Caco-2 (cell line): ENCODE results near the gene AUTS2. TPM values are rescaled to one million over a fixed set of nuclear protein-coding genes. Genes with fewer than 3 reads are reported as not detected.

Source experiments
- BruUV-seq: library from RNA; stranded (reverse); fragments of 400-500 nt; replicated peaks from 2 replicates; lab custom pipeline; 2021; lab: Mats Ljungman, UMichigan
- CTCF ChIA-PET: fragments of 300-600 bp; sonication (Branson Sonifier 250); formaldehyde crosslinking; loops from one replicate; lab custom pipeline; 2022; ENCODE audit warnings: antibody characterized with exemption; lab: Charles Lee
- POLR2A ChIA-PET: fragments of 300-600 bp; sonication (Branson Sonifier 250); formaldehyde crosslinking; loops from one replicate; lab custom pipeline; 2022; ENCODE audit warnings: antibody characterized with exemption; lab: Charles Lee
- DNase-seq, 2 experiments: peaks; one replicate each; pipeline versions ENCODE4 v3.0.0 to v3.0.0-alpha.2; 2020 to 2022
- H3K27me3 ChIP-seq: replicated peaks from 2 replicates; pipeline ENCODE4 v1.6.0; 2011; ENCODE audit warnings: low read length; ENCODE audit not compliant: control insufficient read depth, insufficient read depth
- H3K36me3 ChIP-seq: 2 replicates; pipeline ENCODE4 v1.5.1; 2011; ENCODE audit warnings: low read length; ENCODE audit not compliant: control insufficient read depth, insufficient read depth
- H3K4me1 ChIP-seq: fragments of 250-450 bp; sonication (Bioruptor Pico); 2 replicates; pipeline ENCODE4 v1.5.1; 2020; ENCODE audit warnings: mild to moderate bottlenecking
- H3K4me3 ChIP-seq: 2 replicates; pipeline ENCODE4 v1.5.1; 2011; ENCODE audit warnings: low read depth, mild to moderate bottlenecking, control low read depth, low read length
- H3K9me3 ChIP-seq: fragments of 250-450 bp; sonication (Bioruptor Pico); 2 replicates; pipeline ENCODE4 v1.5.1; 2020; ENCODE audit warnings: mild to moderate bottlenecking, moderate library complexity
- H3K27ac Mint-ChIP-seq: one replicate; pipeline ENCODE4 v1.8.0; 2022; ENCODE audit warnings: mixed read lengths; ENCODE audit not compliant: unreplicated experiment
- H3K27me3 Mint-ChIP-seq: one replicate; pipeline ENCODE4 v1.8.0; 2022; ENCODE audit warnings: mixed read lengths; ENCODE audit not compliant: insufficient read depth, unreplicated experiment
- H3K36me3 Mint-ChIP-seq: one replicate; pipeline ENCODE4 v1.8.0; 2022; ENCODE audit warnings: mild to moderate bottlenecking, mixed read lengths; ENCODE audit not compliant: insufficient read depth, unreplicated experiment
- H3K4me1 Mint-ChIP-seq: one replicate; pipeline ENCODE4 v1.8.0; 2022; ENCODE audit warnings: low read depth, mixed read lengths; ENCODE audit not compliant: unreplicated experiment
- H3K4me3 Mint-ChIP-seq: one replicate; pipeline ENCODE4 v1.8.0; 2022; ENCODE audit warnings: mild to moderate bottlenecking, moderate library complexity, mixed read lengths; ENCODE audit not compliant: unreplicated experiment
- H3K9me3 Mint-ChIP-seq: one replicate; pipeline ENCODE4 v1.8.0; 2022; ENCODE audit warnings: mixed read lengths; ENCODE audit not compliant: unreplicated experiment
- CTCF ChIP-seq, 2 experiments: fragments of 200-600 bp in 1 of 2; IDR thresholded peaks; 1 replicate in 1 of 2; 2 replicates in 1 of 2; pipeline versions ENCODE4 v1.5.1 to v1.8.0; 2011 to 2022; ENCODE audit warnings: antibody characterized with exemption in 1 of 2, control low read depth in 1 of 2, inconsistent platforms in 1 of 2, low read depth in 1 of 2, low read length in 1 of 2, mild to moderate bottlenecking in 1 of 2, moderate library complexity in 1 of 2; ENCODE audit not compliant: insufficient read depth in 1 of 2, severe bottlenecking in 1 of 2, unreplicated experiment in 1 of 2
- intact Hi-C: fragments of 100-400 bp; cut with micrococcal nuclease; formaldehyde crosslinking; loops from one replicate; pipeline ENCODE4 v1.10.0; 2022; ENCODE audit not compliant: unreplicated experiment
- total RNA-seq: library from RNA; stranded (reverse); gene quantifications from 2 replicates; pipeline ENCODE4 v1.2.3, GENCODE V29; 2022

Gene AUTS2
- total RNA-seq, 1 experiment from 2014 or later, result 37.1 TPM

- DNase-seq, result no peak
- H3K4me1 Mint-ChIP-seq, result no peaks in the 10 kb centered on the region
- no peaks in the 10 kb centered on the region for H3K36me3 ChIP-seq
- H3K27ac Mint-ChIP-seq, result no peak overlapping the region
- ChIA-PET CTCF (no interaction called here), POLR2A (no interaction called here)
- intact Hi-C loops, result no loop called here
- no peaks in the 10 kb centered on the region; the same call in 1 of the 2 replicates for H3K9me3 ChIP-seq
- H3K4me3 ChIP-seq, result no peak overlapping the region
- BruUV-seq, result no TSS peak
- no peak overlapping the region for H3K4me3 Mint-ChIP-seq
- no peaks in the 10 kb centered on the region for H3K27me3 Mint-ChIP-seq
- H3K36me3 Mint-ChIP-seq, result no peaks in the 10 kb centered on the region
- H3K27me3 ChIP-seq, result no peaks in the 10 kb centered on the region
- no peaks in the 10 kb centered on the region for H3K9me3 Mint-ChIP-seq
- H3K4me1 ChIP-seq, result no peaks in the 10 kb centered on the region
- no peak for TF ChIP-seq CTCF (IDR thresholded peaks at IDR 0.05; ENCODE audit: insufficient read depth in 1 of 2, low read depth in 1 of 2, low read length in 1 of 2, severe bottlenecking in 1 of 2, unreplicated experiment in 1 of 2)
These were observed 715.0 kb downstream of the AUTS2 start for GRCh38 chr7:70313271-70313670.

- intact Hi-C loops, result no loop called here
- Mint-ChIP-seq H3K36me3 (no peaks in the 10 kb centered on the region), H3K27ac (no peak overlapping the region), H3K9me3 (no peaks in the 10 kb centered on the region), H3K27me3 (no peaks in the 10 kb centered on the region), H3K4me3 (no peak overlapping the region), H3K4me1 (no peaks in the 10 kb centered on the region)
- Histone ChIP-seq H3K9me3 (no peaks in the 10 kb centered on the region; the same call in 1 of the 2 replicates), H3K36me3 (no peaks in the 10 kb centered on the region), H3K4me3 (no peak overlapping the region), H3K4me1 (no peaks in the 10 kb centered on the region), H3K27me3 (no peaks in the 10 kb centered on the region)
- CTCF ChIA-PET, result no interaction called here
- BruUV-seq, result no TSS peak
- TF ChIP-seq CTCF (IDR thresholded peaks at IDR 0.05; ENCODE audit: insufficient read depth in 1 of 2, low read depth in 1 of 2, low read length in 1 of 2, severe bottlenecking in 1 of 2, unreplicated experiment in 1 of 2), result no peak
- POLR2A ChIA-PET, result no interaction called here
- no peak for DNase-seq
These were observed 715.4 kb downstream of the AUTS2 start for GRCh38 chr7:70313687-70314086.

- H3K4me1 ChIP-seq, result no peaks in the 10 kb centered on the region
- Mint-ChIP-seq H3K4me1 (no peaks in the 10 kb centered on the region), H3K36me3 (no peaks in the 10 kb centered on the region), H3K4me3 (no peak overlapping the region), H3K27me3 (no peaks in the 10 kb centered on the region), H3K27ac (no peak overlapping the region), H3K9me3 (no peaks in the 10 kb centered on the region)
- TF ChIP-seq CTCF (IDR thresholded peaks at IDR 0.05; ENCODE audit: insufficient read depth in 1 of 2, low read depth in 1 of 2, low read length in 1 of 2, severe bottlenecking in 1 of 2, unreplicated experiment in 1 of 2), result no peak
- DNase-seq, result no peak
- H3K27me3 ChIP-seq, result no peaks in the 10 kb centered on the region
- ChIA-PET POLR2A (no interaction called here), CTCF (no interaction called here)
- no peaks in the 10 kb centered on the region for H3K9me3 ChIP-seq
- intact Hi-C loops, result no loop called here
- BruUV-seq, result no TSS peak
- H3K4me3 ChIP-seq, result no peak overlapping the region
- no peaks in the 10 kb centered on the region for H3K36me3 ChIP-seq
These were observed 715.9 kb downstream of the AUTS2 start for GRCh38 chr7:70314221-70314620.
